Right lobe of liver (tissue), 4 donors: ENCODE data around the gene LAMA1.

Experiments
- CTCF ChIP-seq, 4 donors: fragments of 200-600 bp in 3 of 4; fragments of 450-650 bp in 1 of 4; IDR thresholded peaks; one replicate each; pipeline versions ENCODE4 v1.5.1 to v1.8.0; 2016 to 2022; ENCODE audit warnings: antibody characterized with exemption in 4 of 4, mild to moderate bottlenecking in 2 of 4
- POLR2A ChIP-seq: fragments of 450-650 bp; IDR thresholded peaks from one replicate; pipeline ENCODE4 v1.6.1; 2017; ENCODE audit warnings: antibody characterized with exemption, mild to moderate bottlenecking
- donor health status: DM: no; HTN: no; CAD: no.
- donor health status: DM: no; HTN: no; CAD: no.
- donor health status: DM: no; HTN: yes; CAD: no.

DNA sequence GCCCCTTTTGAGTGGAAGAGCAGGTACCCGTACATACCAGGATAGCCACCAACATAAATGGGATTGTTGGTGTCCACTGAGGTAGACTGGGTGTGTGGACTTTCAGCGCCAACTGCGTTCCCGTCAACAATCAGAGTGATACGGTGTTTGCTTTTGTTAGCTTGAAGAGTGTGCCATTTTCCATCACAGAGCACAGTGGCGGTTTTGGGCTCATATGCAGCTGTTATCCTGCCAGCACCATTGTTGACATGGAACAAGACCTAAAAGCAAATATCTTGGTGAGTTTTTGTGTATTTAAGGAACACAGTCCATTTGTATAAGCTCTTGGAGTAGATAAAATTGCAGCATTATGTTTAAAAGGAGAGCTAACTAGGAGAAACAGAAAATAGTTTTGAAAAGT lies 174.5 kb downstream of the LAMA1 start:
- TF ChIP-seq CTCF (IDR thresholded peaks at IDR 0.05) = no peak
- TF ChIP-seq POLR2A = no peak
